ENCODE measurements around the gene NLRP9. TPM values are rescaled to one million over a fixed set of nuclear protein-coding genes. Genes with fewer than 3 reads are reported as not detected.
A peak's percentile ranks its signal among the peaks of the same experiment; 100 is the strongest.

The NLRP9 gene
- total and polyA plus RNA-seq, 2 of the 13 experiments (the other 11 are each of a cell fraction or from before 2014, with no cell fraction given): not detected

- no peak for TF ChIP-seq ZNF451 (CRISPR knock-in tag; IDR thresholded peaks at IDR 0.05)
- TF ChIP-seq RBFOX2 (IDR thresholded peaks at IDR 0.05; ENCODE audit: low read depth, low read length): peak; percentile 83
- peak; percentile 63; the same call in 1 of the 2 replicates for TF ChIP-seq HMGXB3 (CRISPR knock-in tag; IDR thresholded peaks at IDR 0.05; ENCODE audit: borderline replicate concordance)
- TF ChIP-seq ZNF547 (CRISPR knock-in tag; IDR thresholded peaks at IDR 0.05): peak; percentile 73
- peak; percentile 4; the same call in 1 of the 2 replicates for TF ChIP-seq RARA (CRISPR knock-in tag; IDR thresholded peaks at IDR 0.05)
- peak; percentile 44; the same call in 1 of the 2 replicates for TF ChIP-seq MED13 (CRISPR knock-in tag; IDR thresholded peaks at IDR 0.05)
- peak; percentile 87 for TF ChIP-seq ZFP91 (CRISPR knock-in tag; IDR thresholded peaks at IDR 0.05; ENCODE audit: borderline replicate concordance)
- TF ChIP-seq PATZ1 (CRISPR knock-in tag; IDR thresholded peaks at IDR 0.05): peak; percentile 83
- peak; percentile 79 for TF ChIP-seq ZSCAN25 (CRISPR knock-in tag; IDR thresholded peaks at IDR 0.05)
- TF ChIP-seq ZNF749 (CRISPR knock-in tag; IDR thresholded peaks at IDR 0.05; ENCODE audit: borderline replicate concordance): peak; percentile 18; the same call in 1 of the 2 replicates
- peak; percentile 97 for TF ChIP-seq ZC3H13 (CRISPR knock-in tag; IDR thresholded peaks at IDR 0.05)
- TF ChIP-seq EP300 (IDR thresholded peaks at IDR 0.05; ENCODE audit: low read depth in 2 of 2, low read length in 2 of 2): no peak
- TF ChIP-seq EP300 (CRISPR knock-in tag; IDR thresholded peaks at IDR 0.05; ENCODE audit: borderline replicate concordance): no peak
- TF ChIP-seq ATF1 (CRISPR knock-in tag; IDR thresholded peaks at IDR 0.05): peak; percentile 84
- TF ChIP-seq ZNF710 (CRISPR knock-in tag; IDR thresholded peaks at IDR 0.05; ENCODE audit: borderline replicate concordance): no peak
- TF ChIP-seq PRPF4 (IDR thresholded peaks at IDR 0.05; ENCODE audit: low read depth, low read length, poor library complexity, severe bottlenecking): peak; percentile 57
- peak; percentile 38; the same call in 1 of the 2 replicates for TF ChIP-seq SRF (IDR thresholded peaks at IDR 0.05; ENCODE audit: low read depth, low read length)
- peak; percentile 43; the same call in 1 of the 2 replicates for TF ChIP-seq ZNF564 (CRISPR knock-in tag; IDR thresholded peaks at IDR 0.05)
These were observed 63.2 kb downstream of the NLRP9 start, which contains the start of gene EPN1 (continued) for GRCh38 chr19:55674841-55675660.
